Lung microvascular endothelial cell (primary cell): ENCODE results near the gene ZNF609. TPM values are rescaled to one million over a fixed set of nuclear protein-coding genes. Genes with fewer than 3 reads are reported as not detected.

Experiments used
- DNase-seq, 2 donors: peaks; one replicate each; pipeline versions ENCODE4 v3.0.0 to v3.0.0-alpha.2; 2010; ENCODE audit warnings: low read depth in 2 of 2
- total RNA-seq: library from RNA; depleted of rRNA; stranded (reverse); fragments of >200 nt; gene quantifications from 2 replicates; pipeline ENCODE4 v1.2.1, GENCODE V29; 2014

The ZNF609 gene
- total RNA-seq, 1 donor from 2014 or later, result 19.8 TPM

- DNase-seq, result no peak
Measured at GRCh38 chr15:64535460-64536243, 75.3 kb downstream of the ZNF609 start.

- peak; percentile 41 to 91 for DNase-seq
Measured at GRCh38 chr15:64536244-64536836, 76.0 kb downstream of the ZNF609 start.

- DNase-seq, result no peak
Measured at GRCh38 chr15:64542091-64542490, 81.7 kb downstream of the ZNF609 start.

GRCh38 chr15:64544450-64544849, 84.1 kb downstream of the ZNF609 start:
- no peak for DNase-seq

GRCh38 chr15:64547275-64547674, 86.9 kb downstream of the ZNF609 start:
- DNase-seq, result no peak

GRCh38 chr15:64548235-64548634, 87.9 kb downstream of the ZNF609 start:
- no peak for DNase-seq

- DNase-seq, result no peak
Measured at GRCh38 chr15:64549860-64550259, 89.5 kb downstream of the ZNF609 start.

GRCh38 chr15:64552281-64552948, 92.0 kb downstream of the ZNF609 start:
- DNase-seq, result peak in 1 of 2 donors; percentile 12

GRCh38 chr15:64558460-64559179, 98.2 kb downstream of the ZNF609 start:
- peak in 1 of 2 donors; percentile 24 for DNase-seq

- no peak for DNase-seq
Measured at GRCh38 chr15:64559243-64559642, 98.9 kb downstream of the ZNF609 start.

- no peak for DNase-seq
Measured at GRCh38 chr15:64560501-64560900, 100.1 kb downstream of the ZNF609 start.

GRCh38 chr15:64560998-64561397, 100.6 kb downstream of the ZNF609 start:
- no peak for DNase-seq

- no peak for DNase-seq
Measured at GRCh38 chr15:64562003-64562640, 101.7 kb downstream of the ZNF609 start.

- DNase-seq, result no peak
Measured at GRCh38 chr15:64566102-64566501, 105.7 kb downstream of the ZNF609 start.

GRCh38 chr15:64566629-64567427, 106.5 kb downstream of the ZNF609 start:
- no peak for DNase-seq

- DNase-seq, result no peak
Measured at GRCh38 chr15:64568765-64569164, 108.4 kb downstream of the ZNF609 start.

- peak; percentile 35 to 57 for DNase-seq
Measured at GRCh38 chr15:64571857-64572291, 111.5 kb downstream of the ZNF609 start.

GRCh38 chr15:64572856-64573255, 112.5 kb downstream of the ZNF609 start:
- no peak for DNase-seq

GRCh38 chr15:64574301-64575017, 114.1 kb downstream of the ZNF609 start:
- no peak for DNase-seq
